Measurements from ENCODE around the gene LPO.

- no peak for TF ChIP-seq POLR2A (IDR thresholded peaks at IDR 0.05; ENCODE audit: low read depth, low read length)
- TF ChIP-seq POLR2AphosphoS5 (IDR thresholded peaks at IDR 0.05; ENCODE audit: low read depth, low read length): no peak
- TF ChIP-seq TAF1 (IDR thresholded peaks at IDR 0.05; ENCODE audit: borderline replicate concordance, low read depth, low read length): no peak
Observed at GRCh38 chr17:58269557-58270291, 31.3 kb downstream of the LPO start.
